COLO668 (cell line): ENCODE data around the gene TUBA4B.
A peak's percentile ranks its signal among the peaks of the same experiment; 100 is the strongest.
"Not testable (repeated sequence)": the region's sequence is repeated elsewhere in the genome, so short reads cannot be mapped to it uniquely, and the experiment has no call there.

ENCODE experiments used
- DNase-seq: peaks from one replicate; lab custom pipeline; 2025; ENCODE audit not compliant: unreplicated experiment; lab: John Stamatoyannopoulos, UW

Gene TUBA4B

DNA sequence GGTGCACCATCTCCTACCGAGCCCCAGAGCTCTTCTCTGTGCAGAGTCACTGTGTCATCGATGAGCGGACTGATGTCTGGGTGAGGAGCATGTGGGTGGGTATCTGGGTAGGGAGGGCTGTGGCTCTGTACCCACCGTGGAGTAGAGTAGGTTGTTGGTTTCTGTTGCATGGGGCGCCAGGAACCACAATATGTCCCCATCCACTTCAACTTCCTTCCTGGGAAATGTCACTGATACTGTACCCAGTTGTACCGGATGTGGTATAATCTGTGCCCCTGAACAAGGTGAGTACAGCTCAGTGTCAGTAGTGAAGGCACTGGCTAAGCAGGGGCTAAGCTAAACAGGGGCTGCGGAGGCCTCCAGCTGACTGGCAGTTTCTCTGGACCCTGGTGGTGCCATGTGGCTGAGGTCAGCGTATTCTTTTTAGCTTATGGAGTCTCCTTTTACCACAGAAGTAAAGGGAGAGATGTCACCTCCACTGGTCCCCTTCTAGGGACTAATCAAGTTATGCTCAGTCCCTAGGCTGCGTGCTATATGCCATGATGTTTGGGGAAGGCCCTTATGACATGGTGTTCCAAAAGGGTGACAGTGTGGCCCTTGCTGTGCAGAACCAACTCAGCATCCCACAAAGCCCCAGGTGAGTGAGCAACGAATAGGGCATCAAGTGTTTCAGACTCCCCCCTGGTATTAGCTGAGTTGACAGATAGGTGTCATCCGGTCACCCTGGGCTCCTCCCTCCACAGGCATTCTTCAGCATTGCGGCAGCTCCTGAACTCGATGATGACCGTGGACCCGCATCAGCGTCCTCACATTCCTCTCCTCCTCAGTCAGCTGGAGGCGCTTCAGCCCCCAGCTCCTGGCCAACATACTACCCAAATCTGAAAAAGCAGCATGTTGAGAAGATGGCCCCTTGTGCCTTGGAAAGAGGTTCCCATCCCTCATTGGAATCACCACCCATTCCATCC is 5.1 kb upstream of the TUBA4B start:
- no peak for DNase-seq

DNA sequence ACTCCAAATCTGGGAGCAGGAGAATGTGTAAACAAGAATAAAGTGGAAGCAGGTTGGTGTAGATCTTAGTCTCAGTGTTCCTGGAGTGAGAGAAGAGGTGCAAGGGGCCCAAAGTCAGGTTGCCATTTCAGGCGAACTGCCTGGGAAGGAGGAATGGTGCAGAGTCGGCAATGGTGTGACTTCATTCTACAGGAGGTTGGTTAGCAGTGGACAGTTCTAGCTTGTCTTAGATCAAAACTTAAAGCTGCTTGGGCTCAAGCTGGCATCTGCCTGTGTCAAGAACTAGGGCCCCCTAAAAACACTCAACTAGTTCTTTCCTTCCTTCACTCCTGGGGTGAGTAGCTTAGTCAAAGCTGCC is 4.2 kb upstream of the TUBA4B start:
- no peak for DNase-seq

DNA sequence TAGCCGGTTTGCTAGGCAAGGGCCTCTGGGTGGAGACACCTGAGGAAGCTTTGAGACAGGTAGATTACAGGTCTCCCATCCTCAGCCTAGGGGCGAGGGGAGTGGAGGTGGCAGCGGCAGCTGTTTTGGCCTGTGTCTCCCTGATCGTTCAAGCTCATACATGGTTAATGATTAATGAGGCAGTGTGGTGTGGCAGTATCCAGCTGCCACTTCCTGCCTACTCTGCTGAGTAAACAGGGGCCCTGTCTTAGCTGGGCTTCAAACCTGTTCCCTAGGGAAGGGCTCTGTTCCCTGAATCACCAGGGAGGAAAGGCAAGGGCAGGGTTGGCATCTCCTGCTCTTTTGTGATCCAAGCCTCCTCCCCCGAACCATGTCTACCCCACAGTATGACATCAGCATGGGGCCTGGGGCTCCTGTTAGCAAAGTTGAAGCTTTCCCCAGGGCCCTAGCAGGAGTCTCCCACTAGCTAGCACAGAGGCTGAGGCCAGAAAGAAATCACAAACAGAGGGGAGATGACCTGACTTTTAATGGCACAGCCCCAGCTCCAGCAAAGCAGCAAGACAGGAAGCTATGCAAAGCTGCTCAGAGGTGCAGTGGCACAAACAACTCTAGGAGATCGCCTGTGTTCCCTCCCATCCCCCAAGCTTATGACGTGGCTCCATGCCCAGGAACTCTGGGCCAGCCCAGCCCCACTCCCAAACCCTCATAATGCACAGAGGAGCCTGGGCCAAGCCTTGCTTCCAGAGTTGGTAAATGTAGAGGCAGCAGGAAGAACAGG is 3.7 kb upstream of the TUBA4B start:
- peak; percentile 89 for DNase-seq

DNA sequence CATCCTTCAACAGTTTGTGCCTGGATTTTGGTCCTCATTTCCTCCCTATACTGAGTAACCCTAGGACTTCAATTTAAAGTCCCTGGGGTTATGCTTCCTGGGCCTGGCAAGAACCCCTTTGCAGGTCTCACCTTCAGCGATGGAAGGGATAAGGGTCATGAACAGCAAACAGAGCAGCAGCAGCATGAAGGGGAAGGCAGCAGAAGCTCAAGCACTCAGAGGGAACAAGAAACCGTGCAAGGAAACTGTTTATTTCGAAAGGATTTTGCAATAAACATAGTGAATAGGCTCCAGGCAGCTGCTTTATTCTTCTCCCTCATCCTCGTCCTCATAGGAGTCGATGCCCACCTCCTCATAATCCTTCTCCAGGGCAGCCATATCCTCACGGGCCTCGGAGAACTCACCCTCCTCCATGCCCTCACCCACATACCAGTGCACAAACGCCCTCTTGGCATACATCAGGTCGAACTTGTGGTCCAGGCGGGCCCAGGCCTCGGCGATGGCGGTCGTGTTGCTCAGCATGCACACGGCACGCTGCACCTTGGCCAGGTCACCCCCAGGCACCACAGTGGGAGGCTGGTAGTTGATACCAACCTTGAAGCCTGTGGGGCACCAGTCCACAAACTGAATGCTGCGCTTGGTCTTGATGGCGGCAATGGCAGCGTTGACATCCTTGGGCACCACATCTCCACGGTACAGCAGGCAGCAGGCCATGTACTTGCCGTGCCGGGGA is 2.8 kb upstream of the TUBA4B start:
- DNase-seq: no peak

DNA sequence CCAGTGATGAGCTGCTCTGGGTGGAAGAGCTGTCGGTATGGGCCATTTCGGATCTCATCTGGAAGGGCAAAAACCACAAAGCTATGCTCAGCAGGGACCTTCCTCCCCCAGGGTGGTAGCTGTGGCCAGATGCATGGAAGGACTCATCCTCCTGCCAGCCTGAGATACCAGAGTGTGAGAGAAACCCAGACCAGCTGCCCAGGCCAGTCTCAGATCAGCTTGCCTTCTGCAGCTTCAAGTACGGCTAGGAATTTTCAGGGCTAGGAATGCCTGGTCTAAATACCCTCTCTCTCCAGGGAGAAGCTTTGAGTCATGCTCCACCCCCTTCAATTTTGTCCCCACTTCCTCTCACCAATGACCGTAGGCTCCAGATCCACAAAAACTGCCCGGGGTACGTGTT is 1.4 kb upstream of the TUBA4B start:
- DNase-seq: no peak

DNA sequence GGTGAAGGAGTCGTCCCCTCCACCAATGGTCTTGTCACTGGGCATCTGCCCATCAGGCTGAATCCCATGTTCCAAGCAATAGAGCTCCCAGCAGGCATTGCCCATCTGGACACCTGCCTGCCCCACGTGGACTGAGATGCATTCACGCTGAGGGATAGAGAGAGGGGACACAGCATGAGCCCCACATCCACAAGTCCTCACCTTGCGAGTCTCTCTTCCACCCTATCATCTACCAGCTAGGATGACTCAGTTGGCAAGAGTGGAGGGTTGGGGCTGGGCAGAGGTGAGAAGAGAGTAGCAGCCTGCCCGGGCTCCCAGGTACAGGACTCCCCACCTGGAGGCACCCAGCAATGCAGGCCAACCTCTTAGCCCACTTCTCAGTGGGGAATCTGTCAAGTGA is 959 bp upstream of the TUBA4B start:
- DNase-seq: peak; percentile 60

DNA sequence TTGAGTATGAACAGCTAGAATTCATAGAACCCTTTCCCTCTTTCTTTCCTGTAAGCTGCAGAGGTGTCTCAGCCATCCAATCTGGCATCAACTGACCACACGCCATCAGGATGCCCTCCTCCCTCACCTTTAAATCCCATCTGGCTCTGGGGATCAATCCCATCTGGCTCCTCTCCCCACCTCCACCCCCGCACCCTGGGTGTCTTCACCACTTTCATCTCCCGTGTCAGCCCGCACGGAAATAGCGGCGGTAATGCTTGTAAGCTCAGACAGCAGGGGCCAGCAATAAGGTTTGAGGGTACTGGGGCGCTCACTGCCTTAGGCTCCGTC is 508 bp upstream of the TUBA4B start:
- DNase-seq: peak; percentile 63

DNA sequence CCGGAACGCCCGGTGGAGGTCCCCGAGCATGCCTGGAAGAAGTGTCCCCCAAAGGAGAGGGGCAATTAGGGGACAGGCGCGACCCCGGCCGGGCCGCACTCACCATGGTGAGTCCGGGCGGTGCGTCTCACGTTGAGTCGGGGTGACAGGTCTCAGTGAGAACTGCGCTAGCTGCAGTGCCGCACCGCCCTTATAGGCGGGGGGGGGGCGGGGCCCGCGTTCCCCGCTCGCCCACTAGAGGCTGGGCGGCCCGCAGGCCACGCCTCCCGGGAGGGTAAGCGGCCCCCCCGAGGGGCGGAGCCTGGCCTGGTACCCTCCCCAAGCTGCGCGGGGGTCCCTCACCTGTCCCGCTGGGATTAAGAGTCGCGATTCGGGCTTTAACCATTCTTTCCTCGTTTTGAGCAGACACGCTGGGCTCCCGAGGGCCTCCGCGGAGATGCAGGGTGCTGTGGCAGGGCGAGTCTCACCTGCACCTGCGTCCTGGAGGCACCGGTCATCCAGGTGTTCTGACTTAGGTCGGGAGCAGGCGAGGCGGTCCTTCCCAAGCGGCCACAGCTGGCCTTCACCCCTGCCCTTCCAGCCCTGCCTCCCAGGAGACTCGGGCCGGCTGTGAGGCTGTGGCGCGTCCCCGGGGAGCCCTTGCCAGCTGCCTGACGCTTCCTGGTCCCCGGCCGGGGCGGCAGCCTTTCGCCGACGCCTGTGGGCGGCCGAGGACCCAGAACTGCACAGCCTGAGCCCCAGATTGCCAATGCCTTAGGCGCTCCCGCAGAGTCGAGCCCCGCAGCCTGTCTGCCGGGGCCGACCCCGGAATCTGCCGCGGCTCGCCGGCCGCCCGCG is 928 bp downstream of the TUBA4B start, which contains the start of gene TUBA4A:
Gene TUBA4A (minus strand): TSS at position 166 of the 837 bp plus-strand sequence. CDS start 60 bp downstream, at position 106.
- DNase-seq: peak; percentile 94

DNA sequence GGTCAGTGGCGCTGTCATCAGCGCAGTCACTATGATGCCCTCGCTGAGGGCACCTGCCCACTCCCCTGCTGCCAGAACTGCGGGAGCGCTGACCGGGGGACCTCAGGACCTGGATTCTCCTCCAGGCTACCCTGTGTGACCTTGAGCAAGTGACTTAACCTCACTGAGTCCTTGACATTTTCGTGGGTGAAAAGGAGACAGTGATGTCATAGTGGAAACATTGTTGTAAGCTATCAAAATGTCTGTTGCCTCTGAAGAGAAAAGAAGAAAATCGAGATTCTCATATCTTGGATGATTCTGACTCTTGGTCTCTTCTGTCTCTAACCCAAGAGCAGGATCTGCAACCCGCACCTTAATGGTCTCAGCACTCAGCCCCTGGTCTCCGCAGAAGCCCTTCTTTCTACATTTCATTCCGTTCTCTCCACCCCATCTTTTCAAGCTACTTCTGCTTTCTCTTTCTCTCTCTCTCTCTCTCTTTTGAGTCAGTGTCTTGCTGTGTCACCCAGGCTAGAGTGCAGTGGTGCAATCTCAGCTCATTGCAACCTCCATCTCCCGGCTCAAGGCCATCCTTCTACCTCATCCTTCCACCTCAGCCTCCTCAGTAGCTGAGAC is 1.7 kb downstream of the TUBA4B start:
- no peak for DNase-seq

DNA sequence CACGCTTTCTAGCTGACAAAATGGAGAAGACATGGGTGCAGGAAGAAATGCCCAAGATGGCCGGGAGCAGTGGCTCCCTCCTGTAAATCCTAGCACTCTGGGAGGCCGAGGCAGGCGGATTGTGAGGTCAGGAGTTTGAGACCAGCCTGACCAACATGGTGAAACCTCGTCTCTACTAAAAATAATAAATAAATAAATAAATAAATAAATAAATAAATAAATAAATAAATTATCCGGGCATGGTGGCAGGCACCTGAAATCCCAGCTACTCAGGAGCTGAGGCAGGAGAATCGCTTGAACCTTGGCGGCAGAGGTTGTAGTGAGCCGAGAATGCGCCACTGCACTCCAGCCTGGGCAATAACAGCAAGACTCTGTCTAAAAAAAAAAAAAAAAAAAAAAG is 5.9 kb downstream of the TUBA4B start:
- not testable (repeated sequence) for DNase-seq

DNA sequence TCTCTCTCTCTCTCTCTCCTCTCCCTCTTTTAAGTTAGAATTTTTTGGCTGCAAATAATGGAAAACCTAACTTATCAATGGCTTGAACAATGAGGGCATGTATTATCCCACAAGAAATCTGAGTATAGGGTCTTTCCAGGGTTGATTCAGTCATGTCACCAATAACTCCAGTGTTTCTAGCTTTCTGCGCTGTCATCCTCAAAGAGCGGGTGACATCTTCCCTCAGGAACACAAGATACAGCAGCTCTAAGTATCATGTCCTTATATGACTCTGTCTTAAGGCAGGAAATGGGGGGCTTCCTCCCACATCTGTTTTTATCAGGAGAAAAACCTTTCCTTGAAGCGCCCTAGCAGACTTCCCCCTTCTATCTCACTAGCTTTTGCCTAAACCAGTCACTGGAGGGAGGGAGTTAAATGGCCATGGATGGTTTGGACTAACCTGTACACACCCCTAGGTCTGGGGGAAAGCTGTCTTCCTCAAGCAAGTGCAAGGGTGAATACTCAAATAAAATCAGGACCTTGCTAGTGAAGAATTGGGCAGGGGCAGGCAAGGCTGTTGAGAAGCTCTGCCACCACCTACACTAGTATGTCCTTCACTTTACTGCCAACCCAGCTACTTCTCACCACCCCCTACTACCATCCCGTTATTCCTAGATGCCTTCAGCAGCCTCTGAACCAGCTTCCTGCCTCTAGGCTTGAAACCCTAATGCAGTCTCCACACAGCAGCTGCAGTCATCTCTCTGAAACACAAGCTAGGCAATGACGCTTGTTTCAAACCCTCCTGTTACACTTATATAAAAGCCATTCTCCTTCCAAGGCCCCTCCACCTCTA is 8.2 kb downstream of the TUBA4B start:
- DNase-seq: no peak

DNA sequence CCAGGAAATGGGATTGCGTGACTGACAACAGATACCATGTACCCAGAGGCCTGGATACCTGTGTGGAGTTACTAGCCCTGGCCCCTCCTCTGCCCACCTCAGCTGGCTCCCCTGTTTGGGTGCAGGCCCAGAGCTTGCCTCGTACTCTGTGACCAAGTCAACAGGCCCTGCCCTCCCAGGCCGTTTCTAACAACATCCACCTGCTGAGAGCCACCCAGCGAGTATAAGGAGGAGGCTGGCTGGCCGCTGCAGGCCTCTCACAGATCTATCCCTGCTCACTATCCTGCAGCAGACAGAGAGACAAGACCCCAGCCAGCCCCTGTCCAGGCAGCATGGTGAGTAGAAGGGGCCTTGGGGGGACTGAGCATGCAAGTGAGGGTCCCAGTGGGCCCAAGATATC is 13.2 kb downstream of the TUBA4B start:
- DNase-seq: no peak

DNA sequence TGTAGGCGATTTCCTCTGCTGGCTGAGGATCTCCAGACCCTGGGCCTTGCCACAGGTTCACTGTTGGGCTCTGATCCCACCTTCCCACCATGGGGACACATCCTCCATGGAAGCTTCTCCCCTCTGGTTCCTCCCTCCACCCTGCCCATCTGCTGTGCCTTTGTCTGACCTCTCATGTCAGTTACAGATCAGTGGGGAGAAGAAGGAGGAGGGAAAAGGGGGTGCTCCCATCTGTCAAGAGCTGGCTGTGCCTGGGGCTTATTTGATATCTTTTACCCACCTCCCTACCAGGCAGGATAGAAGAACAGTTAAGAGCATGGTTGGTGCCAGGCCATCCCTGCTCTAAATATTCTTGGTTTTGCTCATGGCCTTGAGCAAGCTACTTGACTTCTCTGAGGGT is 13.8 kb downstream of the TUBA4B start:
- no peak for DNase-seq

DNA sequence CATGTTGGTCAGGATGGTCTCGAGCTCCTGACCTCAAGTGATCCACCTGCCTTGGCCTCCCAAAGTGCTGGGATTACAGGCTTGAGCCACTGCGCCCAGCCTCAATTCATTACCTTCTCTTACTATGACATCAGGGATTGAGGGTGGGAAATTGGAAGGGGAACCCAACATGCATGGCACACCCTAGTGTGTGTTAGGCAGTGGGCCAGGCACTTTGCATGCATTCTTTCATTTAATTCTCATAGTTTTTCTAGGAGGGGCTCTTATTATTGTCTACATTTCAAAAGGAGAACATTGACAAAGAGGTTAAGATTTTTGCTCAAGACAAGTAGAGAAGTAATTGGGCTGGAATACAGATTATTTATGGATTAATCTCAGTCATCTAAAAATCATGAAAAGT is 15.3 kb downstream of the TUBA4B start:
- no peak for DNase-seq

DNA sequence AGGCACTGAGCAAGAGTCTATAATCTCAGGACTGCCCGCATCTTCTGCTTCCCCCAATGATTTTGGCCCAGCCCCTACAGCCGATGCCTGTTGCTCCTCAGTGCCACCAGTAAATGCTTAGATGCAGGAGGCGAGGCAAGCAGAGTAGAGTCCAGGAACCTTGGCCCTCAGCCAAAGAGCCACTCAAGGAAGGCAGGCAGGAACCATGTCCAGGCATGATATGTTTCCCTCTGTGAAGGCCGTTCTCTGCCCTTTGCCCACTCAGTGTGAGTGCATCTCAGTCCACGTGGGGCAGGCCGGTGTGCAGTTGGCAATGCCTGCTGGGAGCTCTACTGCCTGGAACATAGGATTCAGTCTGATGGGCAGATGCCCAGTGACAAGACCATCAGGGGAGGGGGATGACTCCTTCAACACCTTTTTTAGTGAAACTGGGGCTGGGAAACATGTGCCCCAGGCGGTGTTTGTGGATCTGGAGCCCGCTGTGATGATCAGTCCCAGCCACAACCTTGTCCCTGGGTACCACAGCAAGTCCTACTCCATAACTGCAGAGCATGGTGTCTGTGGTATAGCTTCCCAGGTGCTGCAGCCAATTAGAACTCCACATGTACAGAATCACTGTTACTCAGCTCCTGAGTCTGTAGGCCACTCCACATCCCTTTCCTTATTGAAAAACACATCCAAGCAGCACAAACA is 16.5 kb downstream of the TUBA4B start:
- peak; percentile 65 for DNase-seq

DNA sequence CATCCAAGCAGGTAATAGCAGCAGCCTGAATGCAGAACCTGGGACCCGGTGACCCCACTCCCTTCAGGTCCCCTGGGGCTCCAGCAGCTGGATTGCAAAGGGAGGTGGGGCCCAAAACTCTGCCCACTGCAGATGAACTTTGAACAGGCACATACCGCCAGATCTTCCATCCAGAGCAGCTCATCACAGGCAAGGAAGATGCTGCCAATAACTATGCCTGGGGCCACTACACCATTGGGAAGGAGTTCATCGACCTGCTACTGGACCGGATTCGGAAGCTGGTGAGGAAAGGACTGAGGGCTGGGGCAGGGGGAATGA is 17.0 kb downstream of the TUBA4B start:
- DNase-seq: no peak

DNA sequence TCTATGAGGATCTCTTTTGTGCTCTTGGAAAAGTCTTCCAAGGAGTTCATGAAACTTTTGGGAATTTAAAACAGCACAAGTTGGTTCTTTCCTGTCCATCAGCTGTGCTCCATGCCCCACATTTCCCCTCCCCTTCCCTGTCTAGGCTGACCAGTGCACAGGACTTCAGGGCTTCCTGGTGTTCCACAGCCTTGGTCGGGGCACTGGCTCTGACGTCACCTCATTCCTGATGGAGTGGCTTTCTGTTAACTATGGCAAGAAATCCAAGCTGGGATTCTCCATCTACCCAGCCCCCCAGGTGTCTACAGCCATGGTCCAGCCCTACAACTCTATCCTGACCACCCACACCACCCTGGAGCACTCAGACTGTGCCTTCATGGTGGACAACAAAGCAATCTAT is 18.0 kb downstream of the TUBA4B start:
- DNase-seq: no peak

DNA sequence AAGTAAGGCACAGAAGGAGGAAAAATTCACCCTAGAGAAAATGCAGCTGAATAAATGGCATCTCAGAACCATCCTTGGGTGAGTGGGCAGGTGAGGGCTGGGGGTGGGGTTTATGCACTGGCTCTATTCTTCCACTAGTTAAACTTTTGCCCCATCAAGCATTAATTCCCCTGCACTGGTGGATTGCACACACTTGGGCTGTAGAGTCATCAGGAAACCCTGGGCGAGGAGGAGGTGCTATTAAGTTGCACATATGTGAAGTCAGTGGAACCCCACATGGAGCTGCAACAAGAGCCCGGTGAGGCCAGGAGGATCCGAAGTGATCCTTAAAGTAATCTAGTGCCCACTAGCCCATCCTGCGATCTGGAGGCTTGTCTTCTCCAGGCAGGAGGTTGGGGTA is 19.3 kb downstream of the TUBA4B start:
- no peak for DNase-seq

DNA sequence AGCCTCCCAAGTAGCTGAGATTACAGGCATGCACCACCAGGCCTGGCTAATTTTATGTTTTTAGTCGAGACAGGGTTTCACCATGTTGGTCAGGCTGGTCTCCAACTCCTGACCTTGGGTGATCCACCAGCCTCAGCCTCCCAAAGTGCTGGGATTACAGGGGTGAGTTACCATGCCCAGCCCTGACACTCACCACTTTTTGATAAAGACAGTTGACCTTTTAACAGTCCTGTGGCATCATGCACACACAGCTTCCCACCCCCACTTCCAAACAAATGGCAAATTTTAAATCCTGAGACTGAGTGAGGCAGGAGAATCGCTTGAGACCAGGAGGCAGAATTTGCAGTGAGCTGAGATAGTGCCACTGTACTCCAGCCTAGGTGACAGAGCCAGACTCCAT is 20.0 kb downstream of the TUBA4B start:
- DNase-seq: no peak
